ENCODE results near the gene OTUB2.

The OTUB2 gene

GRCh38 chr14:93993382-93993781, 32.8 kb upstream of the OTUB2 start:
- Histone ChIP-seq H3K4me1 (ENCODE audit: control insufficient read depth in 1 of 2, insufficient read depth in 2 of 2, low read length in 2 of 2) (no peaks in the 10 kb centered on the region), H3K9me3 (ENCODE audit: insufficient read depth, low read depth, low read length) (no peaks in the 10 kb centered on the region), H2AFZ (ENCODE audit: insufficient read depth, low read length, poor library complexity) (no peak overlapping the region), H3K79me2 (ENCODE audit: control insufficient read depth, insufficient read depth, low read length, poor library complexity) (no peaks in the 10 kb centered on the region), H3K14ac (ENCODE audit: low read length) (no peak overlapping the region), H4K8ac (ENCODE audit: low read depth, low read length) (no peak overlapping the region), H4K12ac (ENCODE audit: low read depth, low read length) (no peak overlapping the region), H3K27ac (ENCODE audit: low read depth, low read length) (no peak overlapping the region), H2BK5ac (ENCODE audit: low read depth, low read length, poor library complexity) (no peak overlapping the region), H2AK5ac (ENCODE audit: low read length) (no peak overlapping the region), H3K27me3 (ENCODE audit: insufficient read depth, low read length) (no peaks in the 10 kb centered on the region), H4K91ac (ENCODE audit: low read depth, low read length) (no peak overlapping the region), H3K18ac (ENCODE audit: low read length) (no peak overlapping the region), H2BK120ac (ENCODE audit: insufficient read depth, low read length, poor library complexity) (no peak overlapping the region), H3K36me3 (ENCODE audit: control insufficient read depth in 1 of 2, insufficient read depth in 2 of 2, low read length in 2 of 2) (no peaks in the 10 kb centered on the region), H3K4ac (ENCODE audit: low read depth, low read length) (no peak overlapping the region), H3K4me2 (ENCODE audit: low read length) (no peak overlapping the region), H3K23ac (ENCODE audit: low read length) (no peak overlapping the region), H3K4me3 (ENCODE audit: low read depth, low read length) (no peak overlapping the region), H3K79me1 (ENCODE audit: low read length) (no peaks in the 10 kb centered on the region), H2BK12ac (ENCODE audit: low read length) (no peak overlapping the region), H3K9ac (ENCODE audit: low read length) (no peak overlapping the region)
- WGBS (ENCODE audit: extremely low coverage, insufficient coverage, insufficient read length) = no CpG with 5 or more reads among the region's 6 CpGs
- DNase-seq = no peak

- no peaks in the 10 kb centered on the region for H3K36me3 ChIP-seq (ENCODE audit: control insufficient read depth in 1 of 2, insufficient read depth in 2 of 2, low read length in 2 of 2)
- no peak for DNase-seq
- H2BK120ac ChIP-seq (ENCODE audit: insufficient read depth, low read length, poor library complexity) = no peak overlapping the region
- H3K14ac ChIP-seq (ENCODE audit: low read length) = no peak overlapping the region
- H2AFZ ChIP-seq (ENCODE audit: insufficient read depth, low read length, poor library complexity) = no peak overlapping the region
- no CpG with 5 or more reads among the region's 13 CpGs for WGBS (ENCODE audit: extremely low coverage, insufficient coverage, insufficient read length)
- H3K18ac ChIP-seq (ENCODE audit: low read length) = no peak overlapping the region
- no peak overlapping the region for H4K91ac ChIP-seq (ENCODE audit: low read depth, low read length)
- no peaks in the 10 kb centered on the region for H3K27me3 ChIP-seq (ENCODE audit: insufficient read depth, low read length)
- no peak overlapping the region for H3K4ac ChIP-seq (ENCODE audit: low read depth, low read length)
- no peak overlapping the region for H3K27ac ChIP-seq (ENCODE audit: low read depth, low read length)
- no peaks in the 10 kb centered on the region for H3K79me2 ChIP-seq (ENCODE audit: control insufficient read depth, insufficient read depth, low read length, poor library complexity)
- H4K12ac ChIP-seq (ENCODE audit: low read depth, low read length) = no peak overlapping the region
- no peaks in the 10 kb centered on the region for H3K79me1 ChIP-seq (ENCODE audit: low read length)
- H3K9ac ChIP-seq (ENCODE audit: low read length) = no peak overlapping the region
- no peak overlapping the region for H2BK12ac ChIP-seq (ENCODE audit: low read length)
- H3K23ac ChIP-seq (ENCODE audit: low read length) = no peak overlapping the region
- peaks cover 0 to 6% of the 10 kb centered on the region in 2 experiments for H3K4me1 ChIP-seq (ENCODE audit: control insufficient read depth in 1 of 2, insufficient read depth in 2 of 2, low read length in 2 of 2)
- no peak overlapping the region for H4K8ac ChIP-seq (ENCODE audit: low read depth, low read length)
- no peaks in the 10 kb centered on the region for H3K9me3 ChIP-seq (ENCODE audit: insufficient read depth, low read depth, low read length)
- H3K4me2 ChIP-seq (ENCODE audit: low read length) = no peak overlapping the region
- H2AK5ac ChIP-seq (ENCODE audit: low read length) = no peak overlapping the region
- no peak overlapping the region for H3K4me3 ChIP-seq (ENCODE audit: low read depth, low read length)
- no peak overlapping the region for H2BK5ac ChIP-seq (ENCODE audit: low read depth, low read length, poor library complexity)
These were observed 31.0 kb upstream of the OTUB2 start for GRCh38 chr14:93994919-93995682.

DNA sequence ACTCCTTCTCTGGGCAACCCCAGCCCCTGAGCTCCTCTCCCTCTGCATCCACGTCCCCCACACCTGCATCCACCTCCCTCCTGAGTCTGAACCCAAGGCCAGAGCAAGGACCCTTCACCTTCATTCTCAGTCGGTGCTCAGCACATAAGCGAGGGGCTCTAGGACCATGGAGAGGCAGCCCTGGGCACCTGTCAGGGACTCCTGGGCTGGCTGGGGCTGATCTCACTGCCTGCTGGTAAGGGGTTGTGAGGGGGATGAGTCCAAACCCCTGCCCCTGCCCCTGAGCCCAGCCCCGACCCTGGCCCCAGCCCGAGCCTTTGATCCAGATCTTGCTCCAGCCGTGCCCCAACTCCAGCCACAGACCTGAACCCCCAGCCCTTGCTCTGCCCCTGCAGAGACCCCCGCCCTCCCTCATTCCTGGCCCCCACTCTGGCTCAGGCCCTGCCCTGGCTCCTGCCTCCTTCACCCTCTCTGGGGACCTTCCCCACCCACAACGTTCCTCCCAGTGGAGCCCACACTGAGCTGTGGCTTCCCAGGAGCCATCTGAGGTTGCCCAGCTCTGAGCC, 29.9 kb upstream of the OTUB2 start:
- H3K79me1 ChIP-seq (ENCODE audit: low read length) = no peaks in the 10 kb centered on the region
- no peak overlapping the region for H2AK5ac ChIP-seq (ENCODE audit: low read length)
- no peak overlapping the region for H4K12ac ChIP-seq (ENCODE audit: low read depth, low read length)
- no peak overlapping the region for H4K8ac ChIP-seq (ENCODE audit: low read depth, low read length)
- no CpG with 5 or more reads among the region's 8 CpGs for WGBS (ENCODE audit: extremely low coverage, insufficient coverage, insufficient read length)
- H2BK12ac ChIP-seq (ENCODE audit: low read length) = no peak overlapping the region
- no peaks in the 10 kb centered on the region for H3K9me3 ChIP-seq (ENCODE audit: insufficient read depth, low read depth, low read length)
- H2BK120ac ChIP-seq (ENCODE audit: insufficient read depth, low read length, poor library complexity) = no peak overlapping the region
- H3K9ac ChIP-seq (ENCODE audit: low read length) = no peak overlapping the region
- no peak overlapping the region for H3K4me3 ChIP-seq (ENCODE audit: low read depth, low read length)
- no peak overlapping the region for H4K91ac ChIP-seq (ENCODE audit: low read depth, low read length)
- no peak for DNase-seq
- H2AFZ ChIP-seq (ENCODE audit: insufficient read depth, low read length, poor library complexity) = no peak overlapping the region
- H2BK5ac ChIP-seq (ENCODE audit: low read depth, low read length, poor library complexity) = no peak overlapping the region
- H3K79me2 ChIP-seq (ENCODE audit: control insufficient read depth, insufficient read depth, low read length, poor library complexity) = no peaks in the 10 kb centered on the region
- H3K18ac ChIP-seq (ENCODE audit: low read length) = no peak overlapping the region
- H3K23ac ChIP-seq (ENCODE audit: low read length) = no peak overlapping the region
- H3K4me2 ChIP-seq (ENCODE audit: low read length) = no peak overlapping the region
- H3K36me3 ChIP-seq (ENCODE audit: control insufficient read depth in 1 of 2, insufficient read depth in 2 of 2, low read length in 2 of 2) = no peaks in the 10 kb centered on the region
- H3K4me1 ChIP-seq (ENCODE audit: control insufficient read depth in 1 of 2, insufficient read depth in 2 of 2, low read length in 2 of 2) = peaks cover 0 to 6% of the 10 kb centered on the region in 2 experiments
- no peak overlapping the region for H3K27ac ChIP-seq (ENCODE audit: low read depth, low read length)
- H3K4ac ChIP-seq (ENCODE audit: low read depth, low read length) = no peak overlapping the region
- no peak overlapping the region for H3K14ac ChIP-seq (ENCODE audit: low read length)
- H3K27me3 ChIP-seq (ENCODE audit: insufficient read depth, low read length) = no peaks in the 10 kb centered on the region

DNA sequence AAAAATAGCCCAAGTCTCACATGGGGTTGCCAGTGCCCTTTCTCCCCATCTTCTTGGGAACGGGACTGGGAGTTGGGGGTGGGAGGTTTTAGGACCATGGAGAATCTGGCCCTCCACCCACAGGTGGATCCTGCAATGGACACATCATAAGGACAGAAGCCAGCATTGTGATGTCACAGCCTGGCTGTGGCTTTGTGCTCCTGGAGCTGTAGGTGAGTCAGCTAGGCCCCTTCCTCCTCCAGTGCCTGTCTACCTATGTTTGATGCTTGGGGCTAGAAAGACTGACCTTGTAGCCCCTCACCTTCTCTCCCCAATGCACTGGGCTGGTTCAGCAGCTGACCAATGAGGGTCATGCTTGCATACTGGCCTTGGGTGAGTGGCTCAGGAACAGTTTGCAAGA, 29.1 kb upstream of the OTUB2 start, which contains the start of gene CCDC197:
TSS of gene CCDC197 (plus strand) at position 220 of the 400 bp plus-strand sequence. CDS start 831 bp downstream, outside the sequence.
- H3K18ac ChIP-seq (ENCODE audit: low read length) = no peak within 1 kb of the TSS
- no peak for DNase-seq
- no peak within 1 kb of the TSS for H2AFZ ChIP-seq (ENCODE audit: insufficient read depth, low read length, poor library complexity)
- H3K4ac ChIP-seq (ENCODE audit: low read depth, low read length) = no peak within 1 kb of the TSS
- H4K8ac ChIP-seq (ENCODE audit: low read depth, low read length) = no peak within 1 kb of the TSS
- no peak within 1 kb of the TSS for H3K14ac ChIP-seq (ENCODE audit: low read length)
- WGBS (ENCODE audit: extremely low coverage, insufficient coverage, insufficient read length) = no CpG with 5 or more reads among the region's 1 CpG
- no peak within 1 kb of the TSS for H2BK120ac ChIP-seq (ENCODE audit: insufficient read depth, low read length, poor library complexity)
- H3K23ac ChIP-seq (ENCODE audit: low read length) = no peak within 1 kb of the TSS
- H3K4me3 ChIP-seq (ENCODE audit: low read depth, low read length) = no peak within 1 kb of the TSS
- H2BK5ac ChIP-seq (ENCODE audit: low read depth, low read length, poor library complexity) = no peak within 1 kb of the TSS
- no peak within 1 kb of the TSS for H2AK5ac ChIP-seq (ENCODE audit: low read length)
- H3K79me1 ChIP-seq (ENCODE audit: low read length) = no peaks in the 10 kb centered on the region
- no peak within 1 kb of the TSS for H4K12ac ChIP-seq (ENCODE audit: low read depth, low read length)
- H3K27ac ChIP-seq (ENCODE audit: low read depth, low read length) = no peak within 1 kb of the TSS
- H3K27me3 ChIP-seq (ENCODE audit: insufficient read depth, low read length) = no peaks in the 10 kb centered on the region
- no peak within 1 kb of the TSS for H3K9ac ChIP-seq (ENCODE audit: low read length)
- peaks cover 0 to 6% of the 10 kb centered on the region in 2 experiments for H3K4me1 ChIP-seq (ENCODE audit: control insufficient read depth in 1 of 2, insufficient read depth in 2 of 2, low read length in 2 of 2)
- no peaks in the 10 kb centered on the region for H3K79me2 ChIP-seq (ENCODE audit: control insufficient read depth, insufficient read depth, low read length, poor library complexity)
- H3K4me2 ChIP-seq (ENCODE audit: low read length) = no peak within 1 kb of the TSS
- H2BK12ac ChIP-seq (ENCODE audit: low read length) = no peak within 1 kb of the TSS
- no peaks in the 10 kb centered on the region for H3K9me3 ChIP-seq (ENCODE audit: insufficient read depth, low read depth, low read length)
- H3K36me3 ChIP-seq (ENCODE audit: control insufficient read depth in 1 of 2, insufficient read depth in 2 of 2, low read length in 2 of 2) = no peaks in the 10 kb centered on the region
- H4K91ac ChIP-seq (ENCODE audit: low read depth, low read length) = no peak within 1 kb of the TSS

Measured in trophoblast cell (in vitro differentiated cells and primary cell).